Measurements from ENCODE around the gene BBS9.

- TF ChIP-seq POLR2AphosphoS5 (IDR thresholded peaks at IDR 0.05) (no peak), CTCF (IDR thresholded peaks at IDR 0.05) (no peak)
Observed at GRCh38 chr7:33554576-33554975, 425.2 kb downstream of the BBS9 start.
